Measurements from ENCODE around the gene CATSPERB.
"Not testable (repeated sequence)": the region's sequence is repeated elsewhere in the genome, so short reads cannot be mapped to it uniquely, and the experiment has no call there.

CATSPERB gene

GRCh38 chr14:91606851-91607250 is 125.0 kb downstream of the CATSPERB start:
- CTCF ChIA-PET, result no interaction called here
- TF ChIP-seq CTCF (IDR thresholded peaks at IDR 0.05; ENCODE audit: insufficient read depth, low read length, missing control alignments), result no peak
- H3K4me3 ChIP-seq (ENCODE audit: low read depth, low read length), result no peak overlapping the region
- POLR2A ChIA-PET, result no interaction called here
- no peak for DNase-seq (ENCODE audit: low read depth, low spot score)

GRCh38 chr14:91604611-91605010 is 127.3 kb downstream of the CATSPERB start:
- POLR2A ChIA-PET; DNase-seq (ENCODE audit: low read depth, low spot score); H3K4me3 ChIP-seq (ENCODE audit: low read depth, low read length); CTCF ChIA-PET: not testable (repeated sequence)

- ChIA-PET POLR2A (no interaction called here), CTCF (interaction anchor here (1.0 kb wide), 1 partner anchor 311 kb away, joined by 3 read pairs; no protein-coding TSS in a partner anchor)
- no peak for DNase-seq (ENCODE audit: low read depth, low spot score)
- TF ChIP-seq CTCF (IDR thresholded peaks at IDR 0.05; ENCODE audit: insufficient read depth, low read length, missing control alignments), result no peak
- H3K4me3 ChIP-seq (ENCODE audit: low read depth, low read length), result no peak overlapping the region
Observed at GRCh38 chr14:91599994-91600393, 131.9 kb downstream of the CATSPERB start.

- no peak for DNase-seq (ENCODE audit: low read depth, low spot score)
- TF ChIP-seq CTCF (IDR thresholded peaks at IDR 0.05; ENCODE audit: insufficient read depth, low read length, missing control alignments), result no peak
- ChIA-PET POLR2A (no interaction called here), CTCF (no interaction called here)
- no peak overlapping the region for H3K4me3 ChIP-seq (ENCODE audit: low read depth, low read length)
Observed at GRCh38 chr14:91595736-91596135, 136.2 kb downstream of the CATSPERB start.

GRCh38 chr14:91593957-91594356 is 137.9 kb downstream of the CATSPERB start:
- DNase-seq (ENCODE audit: low read depth, low spot score); H3K4me3 ChIP-seq (ENCODE audit: low read depth, low read length); POLR2A ChIA-PET; CTCF ChIA-PET: not testable (repeated sequence)

- H3K4me3 ChIP-seq (ENCODE audit: low read depth, low read length), result no peak overlapping the region
- CTCF ChIA-PET, result no interaction called here
- no peak for DNase-seq (ENCODE audit: low read depth, low spot score)
- no peak for TF ChIP-seq CTCF (IDR thresholded peaks at IDR 0.05; ENCODE audit: insufficient read depth, low read length, missing control alignments)
- POLR2A ChIA-PET, result no interaction called here
Observed at GRCh38 chr14:91586410-91586809, 145.5 kb downstream of the CATSPERB start.

- CTCF ChIA-PET, result no interaction called here
- no peak for TF ChIP-seq CTCF (IDR thresholded peaks at IDR 0.05; ENCODE audit: insufficient read depth, low read length, missing control alignments)
- DNase-seq (ENCODE audit: low read depth, low spot score), result no peak
- no peak overlapping the region for H3K4me3 ChIP-seq (ENCODE audit: low read depth, low read length)
- POLR2A ChIA-PET, result no interaction called here
Observed at GRCh38 chr14:91585856-91586255, 146.0 kb downstream of the CATSPERB start.

GRCh38 chr14:91582761-91583160 is 149.1 kb downstream of the CATSPERB start:
- TF ChIP-seq CTCF (IDR thresholded peaks at IDR 0.05; ENCODE audit: insufficient read depth, low read length, missing control alignments), result no peak
- ChIA-PET CTCF (no interaction called here), POLR2A (no interaction called here)
- DNase-seq (ENCODE audit: low read depth, low spot score), result no peak
- H3K4me3 ChIP-seq (ENCODE audit: low read depth, low read length), result no peak overlapping the region
